Stimulated activated CD4-positive, alpha-beta T cell treated with anti-CD3 and anti-CD28 coated beads, Interleukin-1b, Interleukin-23, amount 100 ng/mL, for 48 hours (primary cell): ENCODE data around the gene NUP93.

Experiments used
- DNase-seq: peaks from one replicate; pipeline ENCODE4 v3.0.0-alpha.2; 2020

NUP93 gene

DNA sequence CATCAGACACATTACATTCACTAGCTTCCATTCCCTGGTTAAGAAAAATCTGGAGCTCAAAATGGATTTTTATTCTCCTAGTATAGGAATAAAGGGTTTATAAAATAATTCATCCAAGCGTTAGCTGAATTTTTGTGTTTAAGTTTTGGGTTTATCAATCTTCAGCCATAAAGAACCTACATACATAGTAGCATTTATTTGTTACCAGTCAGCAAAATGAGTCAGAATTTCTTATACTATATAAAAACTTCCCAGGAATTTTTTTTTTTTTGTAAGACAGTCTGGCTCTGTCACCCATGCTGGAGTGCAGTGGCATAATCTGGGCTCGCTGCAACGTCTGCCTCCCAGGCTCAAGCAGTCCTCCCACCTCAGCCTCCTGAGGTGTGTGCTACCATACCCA lies 94.9 kb downstream of the NUP93 start:
- no peak for DNase-seq

DNA sequence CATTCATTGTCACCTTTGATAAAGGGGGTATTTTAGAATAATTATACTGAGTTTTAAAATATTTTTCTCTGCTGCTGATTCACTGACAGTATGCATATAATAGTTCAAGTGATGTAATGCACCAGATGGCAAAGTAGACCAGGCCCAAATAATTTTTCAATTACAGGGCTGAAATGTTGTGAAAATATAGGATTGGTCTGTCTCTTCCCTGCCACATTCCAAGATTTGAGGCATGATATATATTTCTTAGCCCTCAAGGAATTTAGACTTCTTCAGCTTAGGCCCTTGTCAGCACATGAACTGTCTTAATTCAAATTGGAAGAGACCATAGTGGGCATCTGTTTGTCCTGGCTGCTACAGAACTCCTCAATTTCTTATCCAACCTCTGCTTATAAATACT lies 95.9 kb downstream of the NUP93 start:
- DNase-seq: no peak

DNA sequence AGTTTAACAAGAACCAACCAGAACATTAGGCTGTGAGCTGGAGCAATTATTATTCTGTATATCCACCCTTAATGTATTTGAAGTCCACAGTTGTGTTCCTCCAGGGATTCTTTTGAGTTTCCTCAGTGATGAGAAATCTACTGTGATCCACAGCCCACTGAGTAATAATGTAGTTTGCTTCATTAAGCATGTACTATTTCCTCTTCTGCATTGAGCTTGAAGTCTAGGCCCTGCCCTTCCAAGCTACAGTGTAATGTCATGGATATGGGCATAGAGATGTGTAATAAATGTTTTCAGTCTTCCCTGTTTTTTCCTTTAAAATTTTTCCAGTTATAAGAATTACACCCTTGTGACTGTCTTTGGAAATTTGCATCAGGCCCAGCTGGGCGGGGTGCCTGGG lies 98.7 kb downstream of the NUP93 start:
- no peak for DNase-seq

DNA sequence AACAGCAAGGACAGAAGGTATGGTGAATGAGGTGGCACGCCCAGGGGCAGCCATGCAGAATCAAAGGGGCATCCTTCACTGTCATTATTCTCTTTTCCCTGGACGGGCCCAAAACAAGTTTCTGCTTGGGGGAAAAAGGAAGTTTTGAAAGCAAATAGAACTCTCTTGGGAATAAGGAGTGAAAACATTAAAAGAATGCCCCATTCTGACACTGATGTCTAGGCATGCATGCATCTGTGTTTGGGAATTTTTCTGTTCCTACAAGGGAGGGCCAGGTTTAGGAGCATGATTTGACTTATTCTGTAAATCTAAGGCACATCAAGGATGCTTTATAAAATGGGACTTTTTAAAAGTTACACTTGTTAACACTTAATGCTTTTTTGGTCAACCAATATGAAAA lies 100.7 kb downstream of the NUP93 start:
- DNase-seq: no peak

DNA sequence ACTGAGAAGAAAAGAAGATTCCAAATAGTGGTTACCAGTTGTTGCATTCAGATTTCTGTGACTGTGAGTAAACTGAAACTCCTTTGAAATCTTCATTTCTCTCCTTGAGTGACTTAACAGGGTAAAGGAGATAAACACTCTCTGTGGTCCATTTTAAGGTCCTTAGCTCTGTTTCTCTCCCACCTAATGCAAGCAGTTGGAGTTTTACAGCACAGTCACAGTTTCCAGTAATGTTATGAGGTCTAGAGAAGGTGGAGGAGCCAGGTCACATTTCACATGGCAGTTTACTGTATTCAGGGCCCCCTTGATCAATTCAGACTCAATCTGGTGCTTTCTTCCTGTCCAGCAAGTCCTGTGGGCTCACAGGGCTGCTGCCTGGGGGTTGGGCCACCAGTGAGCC lies 102.8 kb downstream of the NUP93 start:
- DNase-seq: no peak

DNA sequence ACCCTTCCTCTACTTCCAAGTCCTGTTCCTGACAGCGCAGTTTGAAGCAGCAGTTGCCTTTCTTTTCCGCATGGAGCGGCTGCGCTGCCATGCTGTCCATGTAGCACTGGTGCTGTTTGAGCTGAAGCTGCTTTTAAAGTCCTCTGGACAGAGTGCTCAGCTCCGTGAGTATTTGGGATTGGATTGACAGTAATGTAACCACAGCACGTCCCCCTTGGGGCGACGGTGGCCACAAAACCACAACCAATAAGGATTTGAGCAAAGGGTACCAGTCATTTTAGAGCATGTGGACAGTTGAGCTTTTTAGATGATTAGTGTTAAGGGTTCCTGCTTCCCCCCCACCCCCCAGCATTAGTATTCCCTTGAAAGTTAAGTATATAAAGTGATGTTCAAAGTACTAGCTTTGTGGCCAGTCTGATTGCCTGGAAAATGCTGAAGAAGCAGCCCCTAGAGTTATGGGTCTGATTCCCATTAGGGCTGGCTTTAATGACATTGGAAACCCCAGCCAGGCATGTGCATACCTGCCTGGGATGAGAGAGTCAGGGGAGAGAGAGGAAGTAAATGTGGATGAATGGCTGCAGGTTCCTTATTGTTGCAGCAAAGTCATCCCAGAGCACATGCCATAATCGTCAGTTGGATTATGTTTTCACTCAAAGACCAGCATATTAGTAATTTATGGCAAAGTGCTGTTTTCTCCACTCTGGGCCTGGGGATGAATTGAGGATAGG lies 103.5 kb downstream of the NUP93 start:
- no peak for DNase-seq

DNA sequence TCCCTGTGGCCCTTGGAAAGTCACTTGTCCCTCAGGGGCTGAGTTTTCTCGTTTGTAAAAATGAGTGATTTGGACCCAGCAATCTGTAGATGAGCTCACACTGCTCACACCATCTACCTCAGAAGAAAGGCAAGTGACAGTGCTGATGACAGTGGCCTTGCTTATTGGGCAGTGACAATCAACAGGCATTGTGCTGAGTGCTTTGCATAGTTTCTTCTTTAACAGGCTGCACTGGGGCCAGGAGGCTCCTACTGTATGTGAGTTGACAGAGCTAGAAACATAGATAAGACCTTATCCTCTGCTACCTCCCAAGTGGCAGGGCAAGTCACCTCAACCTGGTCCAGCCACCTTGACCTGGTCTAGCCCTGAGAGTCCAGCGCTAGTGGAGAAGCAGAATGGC lies 105.4 kb downstream of the NUP93 start:
- no peak for DNase-seq

DNA sequence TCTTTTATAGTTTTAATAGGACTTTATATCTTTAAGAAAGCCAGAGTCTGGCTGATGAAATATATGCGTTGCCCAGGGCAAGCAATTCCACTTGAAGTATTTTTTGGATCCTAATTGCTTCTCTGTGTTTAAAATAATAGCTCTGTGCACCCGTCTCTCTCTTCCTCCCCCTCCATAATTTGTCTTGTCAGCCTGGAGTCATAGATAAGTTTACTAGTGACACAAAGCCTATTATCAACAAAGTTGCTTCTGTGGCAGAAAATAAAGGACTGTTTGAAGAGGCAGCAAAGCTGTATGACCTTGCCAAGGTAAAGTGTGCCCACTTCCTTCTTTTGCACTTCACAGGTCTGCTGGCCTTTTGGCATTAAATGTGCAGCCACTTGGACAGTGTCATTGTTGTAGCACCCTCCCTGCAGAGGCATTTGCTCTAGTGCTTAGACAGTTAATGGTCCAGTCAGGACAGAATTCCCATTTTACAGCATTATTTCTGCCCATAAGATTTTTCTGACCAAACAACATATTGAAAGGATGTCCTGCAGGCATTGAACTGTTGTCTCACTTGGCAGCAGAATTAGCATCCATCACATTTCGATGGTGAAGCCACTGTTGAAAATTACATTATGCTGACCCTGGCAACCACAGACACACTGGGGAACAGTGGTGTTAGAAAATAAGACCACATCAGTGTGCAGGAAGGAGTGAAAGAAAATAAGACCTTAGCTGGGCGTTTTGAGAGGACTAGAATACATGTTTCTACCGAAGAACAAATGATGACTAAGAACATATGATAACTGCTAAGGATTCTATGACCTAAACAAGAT lies 106.7 kb downstream of the NUP93 start:
- no peak for DNase-seq

DNA sequence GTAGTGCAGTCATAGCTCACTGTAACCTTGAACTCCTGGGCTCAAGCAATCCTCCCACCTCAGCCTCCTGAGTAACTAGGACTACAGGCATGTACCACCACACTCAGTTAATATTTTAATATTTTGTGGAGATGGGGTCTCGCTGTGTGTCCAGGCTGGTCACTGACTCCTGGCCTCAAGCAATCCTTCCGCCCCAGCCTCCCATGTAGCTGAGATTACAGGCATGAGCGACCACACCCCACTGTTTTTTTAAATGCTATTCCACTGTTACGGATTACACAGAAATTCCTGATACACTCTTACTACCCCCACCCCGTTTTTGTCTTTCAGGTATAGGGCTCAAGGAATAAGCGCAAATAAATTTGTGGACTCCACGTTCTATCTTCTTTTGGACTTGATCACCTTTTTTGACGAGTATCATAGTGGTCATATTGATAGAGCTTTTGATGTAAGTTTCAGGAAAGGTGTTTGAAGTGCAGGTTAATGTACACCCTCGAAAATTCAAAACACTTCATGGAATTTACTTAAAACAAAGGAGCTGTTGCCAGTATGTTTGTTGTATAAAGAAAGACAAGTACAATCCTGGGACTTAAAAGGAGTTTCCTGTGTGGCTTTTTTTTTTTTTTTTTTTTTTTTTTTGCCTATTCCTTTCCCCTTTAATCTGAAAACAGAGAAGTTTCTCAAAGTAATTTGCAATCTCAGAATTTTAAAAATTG lies 108.9 kb downstream of the NUP93 start:
- DNase-seq: no peak

DNA sequence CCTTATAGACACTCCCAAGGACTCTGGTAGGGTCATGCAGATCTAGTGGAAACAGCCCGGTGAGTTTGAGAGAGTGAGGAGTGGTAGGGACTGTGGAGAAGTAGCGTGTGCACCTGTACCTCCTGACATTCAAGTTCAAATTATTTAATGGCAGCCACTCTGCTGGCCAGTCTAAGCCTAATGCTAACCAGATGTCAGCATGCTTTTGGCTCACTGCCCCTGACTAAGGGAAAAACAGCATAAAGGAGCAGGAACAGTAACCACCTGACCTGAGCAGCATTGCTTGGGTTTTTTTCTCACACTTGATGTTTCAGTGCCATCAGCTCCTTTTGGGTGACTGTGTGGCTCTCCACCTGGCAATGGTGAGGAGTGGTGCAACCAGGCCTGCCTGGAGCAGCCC lies 111.3 kb downstream of the NUP93 start:
- no peak for DNase-seq

DNA sequence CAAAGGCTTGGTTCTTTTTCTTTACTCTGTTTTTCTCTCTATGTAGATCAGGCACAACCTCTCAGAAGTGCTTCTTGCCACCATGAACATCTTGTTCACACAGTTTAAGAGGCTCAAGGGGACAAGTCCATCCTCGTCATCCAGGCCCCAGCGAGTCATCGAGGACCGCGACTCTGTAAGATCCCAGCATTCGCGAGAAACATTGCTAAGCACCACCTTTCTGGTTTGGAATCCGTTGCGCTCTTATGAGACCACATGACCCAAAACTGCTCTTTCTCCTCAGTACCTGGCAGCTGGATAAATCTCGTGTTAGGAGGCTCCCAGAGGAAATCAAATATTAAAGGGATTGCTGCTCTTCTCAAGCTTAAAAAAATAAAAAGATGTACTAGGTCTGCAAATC lies 111.7 kb downstream of the NUP93 start:
- DNase-seq: no peak

DNA sequence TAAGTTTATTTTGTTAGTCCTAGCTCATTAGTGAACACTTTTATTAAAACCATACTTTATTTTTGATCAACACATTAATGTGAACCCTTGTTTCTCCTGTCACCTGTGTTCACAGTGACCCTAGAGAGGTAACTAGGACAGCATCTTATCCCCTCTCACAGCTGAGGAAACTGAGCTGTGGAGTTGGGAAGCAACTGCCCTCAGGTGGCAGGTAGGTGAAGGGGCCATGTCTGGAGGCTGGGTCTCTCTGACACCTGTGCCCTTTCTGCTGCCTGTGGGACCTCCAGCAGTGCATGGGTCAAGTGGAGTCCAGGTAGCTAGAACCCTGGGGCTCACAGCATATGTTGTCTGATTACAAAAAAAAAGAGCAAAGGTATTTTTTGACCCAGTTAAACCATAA lies 112.2 kb downstream of the NUP93 start:
- no peak for DNase-seq

DNA sequence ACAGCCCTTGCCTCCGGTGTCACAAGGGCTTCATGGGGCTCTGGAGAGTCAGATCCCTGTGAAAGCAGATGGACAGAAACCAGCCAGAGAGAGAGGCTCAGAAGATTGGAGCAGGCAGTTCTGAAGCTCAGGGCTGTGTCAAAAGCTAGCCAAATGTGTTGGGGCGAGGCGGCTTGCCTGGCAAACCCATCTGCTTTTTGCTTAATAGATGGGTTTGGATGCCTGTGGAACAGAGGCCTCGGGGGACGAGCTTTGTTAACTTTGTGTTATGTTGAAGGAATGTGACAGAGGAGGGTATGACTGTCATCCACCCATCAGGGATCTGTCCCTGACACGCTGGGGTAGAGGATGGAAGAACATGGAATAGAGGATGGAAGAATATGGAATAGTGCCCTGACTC lies 114.1 kb downstream of the NUP93 start:
- DNase-seq: no peak

DNA sequence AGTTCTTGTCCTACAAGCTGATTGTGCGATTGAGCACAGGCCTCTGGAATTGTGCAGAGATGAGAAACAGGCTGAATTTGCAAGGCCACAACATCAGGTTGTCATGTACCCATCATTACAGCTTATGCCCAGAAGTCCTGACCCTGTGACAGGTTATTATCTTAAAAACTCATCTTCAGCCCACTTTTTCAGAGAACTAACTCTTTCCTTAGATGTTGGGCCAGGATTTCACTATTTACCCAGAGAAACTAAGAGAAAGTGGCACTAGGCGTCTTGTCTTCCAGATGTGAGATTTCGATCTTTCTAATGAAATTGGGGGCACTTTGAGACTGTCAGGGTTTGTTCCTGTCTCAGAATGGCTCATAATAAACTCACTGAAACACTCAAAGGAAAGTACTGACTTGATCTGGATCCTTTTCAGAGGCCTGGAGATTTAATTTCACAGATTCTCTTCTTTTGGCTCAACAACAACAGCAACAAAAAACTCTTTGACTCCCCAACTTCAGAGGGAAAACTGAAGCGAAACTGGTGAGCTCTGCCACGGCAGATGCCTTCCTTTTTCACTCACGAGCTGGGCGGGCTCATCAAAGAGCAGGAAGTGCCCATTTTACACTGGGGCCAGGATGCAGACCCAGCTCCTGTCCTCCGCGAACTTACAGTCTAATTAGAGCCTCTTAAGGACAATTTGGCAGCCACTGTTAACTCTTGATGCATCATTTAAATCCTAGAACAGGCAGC lies 117.4 kb downstream of the NUP93 start:
- peak; percentile 23 for DNase-seq

DNA sequence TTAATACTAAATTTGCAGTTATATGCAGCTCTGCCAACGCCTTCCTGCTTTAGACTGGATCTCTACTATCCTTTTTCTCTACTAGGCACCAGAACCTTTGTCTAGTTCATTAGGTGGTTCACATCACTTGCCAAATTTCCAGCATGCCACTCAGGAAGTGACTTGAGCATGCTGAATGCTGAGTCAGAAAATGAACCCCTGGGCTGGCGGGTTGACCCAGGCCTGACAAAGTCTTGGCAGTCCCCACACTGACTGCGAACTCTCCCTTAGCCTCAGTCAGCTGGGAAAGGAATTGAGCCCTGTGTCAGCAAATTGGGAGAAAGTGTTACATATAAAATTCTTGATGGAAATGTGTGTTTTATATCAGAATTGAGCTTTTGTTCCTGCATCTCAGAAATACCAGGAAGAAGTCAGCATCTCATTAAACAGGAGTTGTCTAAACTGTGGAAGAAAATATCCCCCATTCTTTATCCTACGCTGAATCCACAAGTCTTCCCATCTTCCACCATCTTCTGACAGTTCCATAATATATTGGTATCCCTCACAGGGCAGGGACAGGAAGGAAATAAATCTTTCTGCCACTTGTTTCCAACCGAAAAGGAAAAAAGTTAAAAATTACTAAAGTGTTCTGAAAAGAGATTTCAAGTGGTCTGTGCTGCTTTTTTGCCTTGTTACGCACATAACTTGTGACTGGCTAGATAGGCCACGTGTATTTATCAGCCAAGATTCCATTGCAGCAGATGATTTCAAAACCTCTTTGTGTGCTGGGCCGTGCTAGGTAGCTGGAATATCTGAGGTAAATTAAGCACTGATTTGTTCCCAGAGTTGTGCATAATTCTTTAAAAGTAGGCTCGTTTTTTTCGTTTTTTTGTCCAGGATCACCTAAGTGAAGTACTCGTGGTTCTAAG lies 118.4 kb downstream of the NUP93 start:
- no peak for DNase-seq

DNA sequence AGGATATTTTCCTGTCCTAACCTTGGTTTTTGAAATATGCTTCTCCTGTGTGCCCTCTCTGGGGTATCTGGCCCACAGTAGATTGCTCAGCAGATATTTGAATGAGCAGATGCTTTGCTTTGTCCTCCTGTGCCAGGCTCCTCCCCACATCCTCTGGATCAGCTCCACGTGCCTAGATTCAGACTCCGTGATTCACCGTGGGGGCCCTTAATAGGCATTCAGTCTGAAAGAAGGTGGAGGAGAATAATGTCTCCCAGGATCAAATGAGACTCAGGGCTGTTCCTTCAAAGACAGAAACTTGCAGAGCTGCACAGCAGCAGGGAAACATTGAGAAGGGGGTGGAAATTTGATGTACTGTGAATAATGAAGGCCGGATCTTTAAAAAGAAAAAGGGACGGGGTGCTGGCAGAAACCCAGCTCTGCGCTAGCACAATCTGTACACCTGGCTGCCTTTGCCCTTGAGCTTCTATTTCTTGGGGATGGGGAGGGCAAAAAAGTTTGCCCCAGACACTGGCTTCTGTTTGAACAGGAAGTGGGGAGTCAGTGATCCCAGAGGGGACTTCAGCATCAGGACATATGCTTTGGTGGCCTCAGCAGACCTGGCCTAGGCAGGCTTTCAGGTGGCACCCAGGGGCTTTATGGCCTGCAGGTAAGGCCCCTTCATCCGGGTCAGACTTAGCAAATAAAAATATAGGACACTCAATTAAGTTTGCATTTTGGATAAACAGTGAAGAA lies 119.2 kb downstream of the NUP93 start:
- DNase-seq: no peak

DNA sequence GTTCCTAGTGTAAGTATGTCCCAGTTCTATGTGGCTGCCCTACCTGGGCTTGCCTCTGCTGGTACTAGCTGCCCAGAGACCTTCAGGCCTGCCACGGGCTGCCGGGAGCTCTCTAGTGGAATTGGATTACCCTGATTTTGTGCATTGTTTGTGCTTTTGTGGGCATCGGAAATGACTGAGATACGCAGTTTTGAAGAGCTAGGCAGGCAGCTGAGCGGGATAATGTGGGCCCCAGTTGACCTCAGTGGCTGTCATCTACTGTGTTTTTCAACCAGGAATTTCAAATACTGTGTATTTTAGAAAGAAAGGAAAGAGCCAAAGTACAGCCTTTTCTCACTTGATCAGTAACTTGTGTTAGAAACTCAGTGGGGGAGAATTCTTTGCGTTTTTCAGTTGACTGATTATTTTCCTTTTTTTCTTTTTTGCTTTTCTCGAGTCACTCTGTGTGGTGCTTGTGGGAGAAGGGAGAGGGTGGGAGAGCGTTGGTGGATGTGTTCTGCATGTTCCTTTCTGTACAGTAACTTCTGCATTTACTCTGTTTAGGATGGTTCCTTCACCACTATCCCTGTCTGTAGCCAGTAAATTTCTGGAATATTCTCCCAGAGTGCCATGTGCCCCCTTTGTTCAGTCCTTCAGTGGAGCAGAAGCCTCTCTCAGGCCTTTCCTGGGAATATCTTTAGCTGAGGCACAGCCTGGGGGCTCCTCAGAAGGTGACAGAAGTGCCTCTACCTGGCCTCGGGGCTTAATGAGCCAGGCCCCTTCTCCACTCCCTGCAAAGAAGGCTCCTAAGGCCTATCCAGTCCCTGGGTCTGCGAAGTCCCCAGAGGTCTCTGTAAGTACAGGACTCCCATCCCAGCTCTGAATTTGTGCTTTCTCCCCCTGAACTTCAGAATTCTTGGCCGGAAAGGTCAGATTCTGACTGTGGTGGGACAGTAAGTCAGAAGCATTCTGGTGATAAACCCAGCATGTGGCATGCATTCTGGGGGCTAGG lies 120.1 kb downstream of the NUP93 start:
- DNase-seq: no peak

DNA sequence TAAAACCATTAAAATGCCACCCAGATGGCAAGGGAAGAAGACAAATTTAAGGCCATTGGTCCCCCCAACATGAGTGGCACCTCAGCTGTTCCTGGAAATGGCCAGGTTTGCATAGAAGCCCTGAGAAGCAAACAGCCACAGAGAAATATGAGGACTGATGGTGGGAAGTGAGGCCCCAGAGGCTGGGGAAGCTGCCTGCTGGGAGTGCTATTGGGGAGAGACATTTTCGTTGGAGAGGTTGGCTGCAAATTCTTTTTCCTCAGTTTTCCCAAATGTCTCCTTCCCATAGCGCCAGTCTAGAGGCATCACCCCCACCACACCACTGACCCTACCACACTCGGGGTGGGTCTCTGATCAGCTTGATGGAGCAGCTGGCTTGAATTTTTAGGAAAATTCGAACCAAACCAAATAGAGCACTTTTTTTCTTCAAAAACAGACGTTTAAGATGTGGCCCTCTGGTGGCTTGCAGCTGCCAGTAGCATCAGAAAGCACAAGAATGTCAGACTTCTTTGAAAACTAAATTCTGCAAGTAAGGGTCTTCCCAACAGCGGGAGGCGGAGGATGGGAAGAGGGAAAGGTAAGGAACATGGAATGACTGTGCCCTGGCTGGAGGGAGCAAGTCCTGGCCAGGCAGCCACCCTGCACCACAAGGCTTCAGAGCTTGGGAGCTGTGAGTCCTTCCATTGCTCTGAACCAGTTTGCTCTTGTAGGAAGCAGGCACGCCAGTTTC lies 121.9 kb downstream of the NUP93 start:
- DNase-seq: no peak

DNA sequence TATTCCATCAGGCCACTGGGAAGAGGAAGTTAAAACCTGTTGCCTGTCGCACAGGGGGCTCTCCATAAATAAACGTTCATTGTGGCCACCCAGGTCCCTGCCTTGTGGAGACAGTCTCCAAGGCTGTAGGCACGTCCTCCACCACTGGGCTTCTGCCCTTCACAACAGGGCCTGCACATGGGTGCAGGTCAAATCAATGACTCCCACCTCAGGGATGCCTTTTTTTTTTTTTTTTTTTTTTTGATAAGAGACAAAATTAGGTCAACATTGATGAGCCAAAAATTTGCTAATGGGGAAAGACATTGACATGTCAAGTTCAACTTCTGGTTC lies 122.4 kb downstream of the NUP93 start:
- no peak for DNase-seq

DNA sequence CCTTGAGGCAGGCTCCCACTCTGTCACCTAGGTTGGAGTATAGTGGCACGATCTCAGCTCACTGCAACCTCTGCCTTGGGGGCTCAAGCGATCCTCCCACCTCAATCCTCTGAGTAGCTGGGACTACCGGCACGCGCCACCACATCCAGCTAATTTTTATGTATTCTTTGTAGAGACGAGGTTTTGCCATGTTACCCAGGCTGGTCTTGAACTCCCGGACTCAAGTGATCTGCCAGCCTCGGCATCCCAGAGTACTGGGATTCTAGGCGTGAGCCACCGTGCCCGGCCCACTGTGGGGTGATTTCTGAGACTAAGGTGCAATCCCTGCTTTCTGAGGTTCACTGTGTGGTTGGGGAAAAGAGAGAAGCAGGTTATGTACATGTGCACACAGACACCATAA lies 123.0 kb downstream of the NUP93 start:
- no peak for DNase-seq
